GM06990 (cell line): Measurements from ENCODE around the gene VPS11.
"Not testable (repeated sequence)": the region's sequence is repeated elsewhere in the genome, so short reads cannot be mapped to it uniquely, and the experiment has no call there.

Source experiments
- DNase-seq: peaks from one replicate; pipeline ENCODE4 v3.0.0-alpha.2; 2011; ENCODE audit not compliant: insufficient read length; ENCODE audit errors: extremely low read depth
- H3K27me3 ChIP-seq: replicated peaks from 2 replicates; pipeline ENCODE4 v1.6.0; 2011; ENCODE audit warnings: low read length; ENCODE audit not compliant: control insufficient read depth, insufficient read depth
- H3K36me3 ChIP-seq: 2 replicates; pipeline ENCODE4 v1.5.1; 2011; ENCODE audit warnings: low read length; ENCODE audit not compliant: control insufficient read depth, insufficient read depth
- H3K4me3 ChIP-seq: replicated peaks from 2 replicates; pipeline ENCODE4 v1.5.1; 2011; ENCODE audit warnings: low read depth, mild to moderate bottlenecking, control low read depth, low read length
- TF ChIP-seq, protein P1 (sequence below): IDR thresholded peaks from 2 replicates; pipeline ENCODE4 v1.5.1; 2011; ENCODE audit warnings: low read length, control low read depth, mild to moderate bottlenecking, inconsistent platforms; ENCODE audit not compliant: insufficient read depth, poor library complexity, severe bottlenecking

Gene VPS11

DNA sequence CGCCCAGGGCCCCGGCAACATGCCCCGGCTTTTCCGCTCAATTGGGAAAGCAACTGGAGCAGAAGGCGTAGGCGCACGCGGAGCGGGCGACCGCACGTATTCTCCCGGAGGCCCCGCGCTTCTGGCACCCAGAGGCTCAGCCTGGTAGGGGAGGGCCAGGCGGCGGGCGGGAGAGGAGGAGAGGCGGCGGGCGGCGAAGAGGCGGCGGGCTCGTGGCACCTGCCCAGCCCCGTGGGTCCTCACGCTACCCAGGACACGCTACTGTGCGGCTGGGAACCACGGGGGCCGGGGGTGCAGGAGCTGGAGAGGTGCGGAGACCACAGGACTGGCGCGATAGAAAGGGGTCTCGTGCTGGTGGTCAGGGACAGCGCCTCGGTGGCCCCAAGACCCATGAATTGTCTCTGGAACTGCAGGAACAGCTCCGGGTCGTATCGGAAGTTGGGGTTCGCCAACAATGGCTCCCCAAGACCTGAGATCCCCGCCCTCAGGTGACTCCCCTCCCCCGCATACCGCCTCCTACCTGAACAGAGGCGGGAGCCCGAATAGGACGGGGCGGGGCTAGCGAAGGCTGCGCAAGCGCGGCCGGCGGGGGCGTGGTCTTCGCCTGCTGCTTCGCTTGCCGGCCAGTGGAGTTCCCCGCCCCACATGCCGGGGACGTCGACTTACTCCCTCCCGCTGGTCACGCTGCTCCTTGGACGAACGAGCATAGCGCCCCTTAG, 37.1 kb upstream of the VPS11 start, which contains the start of gene SLC37A4:
SLC37A4 (minus strand) TSS at position 549 of the 719 bp plus-strand sequence.
- peak within 1 kb of the TSS; percentile 94 for H3K4me3 ChIP-seq
- TF ChIP-seq, protein P1, sequence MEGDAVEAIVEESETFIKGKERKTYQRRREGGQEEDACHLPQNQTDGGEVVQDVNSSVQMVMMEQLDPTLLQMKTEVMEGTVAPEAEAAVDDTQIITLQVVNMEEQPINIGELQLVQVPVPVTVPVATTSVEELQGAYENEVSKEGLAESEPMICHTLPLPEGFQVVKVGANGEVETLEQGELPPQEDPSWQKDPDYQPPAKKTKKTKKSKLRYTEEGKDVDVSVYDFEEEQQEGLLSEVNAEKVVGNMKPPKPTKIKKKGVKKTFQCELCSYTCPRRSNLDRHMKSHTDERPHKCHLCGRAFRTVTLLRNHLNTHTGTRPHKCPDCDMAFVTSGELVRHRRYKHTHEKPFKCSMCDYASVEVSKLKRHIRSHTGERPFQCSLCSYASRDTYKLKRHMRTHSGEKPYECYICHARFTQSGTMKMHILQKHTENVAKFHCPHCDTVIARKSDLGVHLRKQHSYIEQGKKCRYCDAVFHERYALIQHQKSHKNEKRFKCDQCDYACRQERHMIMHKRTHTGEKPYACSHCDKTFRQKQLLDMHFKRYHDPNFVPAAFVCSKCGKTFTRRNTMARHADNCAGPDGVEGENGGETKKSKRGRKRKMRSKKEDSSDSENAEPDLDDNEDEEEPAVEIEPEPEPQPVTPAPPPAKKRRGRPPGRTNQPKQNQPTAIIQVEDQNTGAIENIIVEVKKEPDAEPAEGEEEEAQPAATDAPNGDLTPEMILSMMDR, result peak; percentile 93
- peak; percentile 99 for DNase-seq
- peaks cover 6% of the 10 kb centered on the region for H3K36me3 ChIP-seq
- no peaks in the 10 kb centered on the region for H3K27me3 ChIP-seq

DNA sequence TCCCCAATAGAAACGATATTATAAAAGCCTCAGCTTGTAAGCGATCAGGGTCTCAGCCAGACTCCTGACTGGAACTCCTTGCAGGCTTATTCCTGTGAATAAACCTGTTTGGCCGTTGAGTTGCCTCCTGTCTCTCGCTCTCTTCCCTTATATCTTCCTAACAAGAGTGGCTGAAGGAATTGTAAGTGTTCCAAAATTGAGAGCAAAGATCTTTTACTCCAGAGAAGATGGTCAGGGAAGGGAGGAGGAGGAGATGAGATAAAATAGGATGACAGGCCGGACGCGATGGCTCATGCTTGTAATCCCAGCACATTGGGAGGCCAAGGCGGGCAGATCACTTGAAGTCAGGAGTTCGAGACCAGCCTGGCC, 35.7 kb upstream of the VPS11 start:
- TF ChIP-seq, protein P1, result no peak
- DNase-seq, result no peak
- no peak overlapping the region for H3K4me3 ChIP-seq

DNA sequence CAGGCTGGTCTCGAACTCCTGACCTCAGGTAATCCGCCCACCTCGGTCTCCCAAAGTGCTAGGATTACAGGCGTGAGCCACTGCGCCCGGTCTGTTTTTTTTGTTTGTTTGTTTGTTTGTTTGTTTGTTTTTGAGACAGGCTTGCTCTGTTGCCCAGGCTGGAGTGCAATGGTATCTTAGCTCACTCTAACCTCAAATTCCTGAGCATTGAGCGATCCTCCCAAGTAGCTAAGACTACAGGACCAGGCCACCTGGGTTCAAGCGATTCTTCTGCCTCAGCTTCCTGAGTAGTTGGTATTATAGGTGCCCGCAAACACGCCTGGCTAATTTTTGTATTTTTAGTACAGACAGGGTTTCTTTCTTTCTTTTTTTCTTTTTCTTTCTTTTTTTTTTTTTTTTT, 34.2 kb upstream of the VPS11 start:
- not testable (repeated sequence) for H3K4me3 ChIP-seq, H3K36me3 ChIP-seq, DNase-seq

More for the DNA sequence above, 35.7 kb upstream of the VPS11 start:
- Histone ChIP-seq H3K27me3 (no peaks in the 10 kb centered on the region), H3K36me3 (0 out of 2 replicates have a peak, but pooled peaks cover 2% of the 10 kb centered on the region)

DNA sequence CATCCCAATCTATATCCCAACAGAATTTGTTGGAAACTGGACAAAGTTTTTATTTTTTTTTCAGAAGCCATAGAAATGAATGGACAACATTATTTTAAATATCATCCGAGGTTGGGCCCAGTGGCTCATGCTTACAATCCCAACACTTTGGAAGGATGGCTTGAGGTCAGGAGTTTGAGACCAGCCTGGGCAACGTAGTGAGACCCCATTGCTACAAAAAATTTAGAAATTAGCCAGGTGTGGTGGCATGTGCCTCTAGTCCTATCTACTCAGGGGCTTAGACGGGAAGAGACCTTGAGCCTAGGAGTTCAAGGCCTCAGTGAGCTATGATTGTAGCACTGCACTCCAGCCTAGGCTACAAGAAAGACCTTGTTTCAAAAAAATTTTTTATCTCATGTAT, 32.8 kb upstream of the VPS11 start:
- TF ChIP-seq, protein P1, result no peak
- H3K36me3 ChIP-seq, result no peaks in the 10 kb centered on the region

More for the DNA sequence above, 34.2 kb upstream of the VPS11 start:
- not testable (repeated sequence) for H3K27me3 ChIP-seq

DNA sequence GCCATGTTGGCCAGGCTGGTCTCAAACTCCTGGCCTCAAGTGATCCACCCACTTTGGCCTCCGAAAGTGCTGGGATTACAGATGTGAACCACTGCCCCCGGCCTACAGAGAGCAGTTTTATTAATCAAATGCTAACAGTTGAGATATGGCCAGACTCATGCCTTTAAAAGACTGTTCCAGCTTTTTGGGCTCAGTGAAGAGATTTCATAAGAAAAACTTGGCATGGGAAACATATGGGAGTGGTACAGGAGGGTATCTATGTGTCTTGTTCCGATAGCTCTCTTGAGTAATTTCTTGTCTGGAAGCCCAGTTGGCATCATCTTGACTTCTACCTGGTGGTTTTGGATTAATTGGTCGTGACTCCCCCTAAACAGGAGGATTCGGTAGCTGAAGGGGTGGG, 28.7 kb upstream of the VPS11 start:
- Histone ChIP-seq H3K27me3 (no peaks in the 10 kb centered on the region), H3K36me3 (no peaks in the 10 kb centered on the region), H3K4me3 (no peak overlapping the region)
- DNase-seq, result no peak
- TF ChIP-seq, protein P1, result no peak

More for the DNA sequence above, 32.8 kb upstream of the VPS11 start:
- Histone ChIP-seq H3K4me3 (no peak overlapping the region), H3K27me3 (no peaks in the 10 kb centered on the region)
- no peak for DNase-seq

DNA sequence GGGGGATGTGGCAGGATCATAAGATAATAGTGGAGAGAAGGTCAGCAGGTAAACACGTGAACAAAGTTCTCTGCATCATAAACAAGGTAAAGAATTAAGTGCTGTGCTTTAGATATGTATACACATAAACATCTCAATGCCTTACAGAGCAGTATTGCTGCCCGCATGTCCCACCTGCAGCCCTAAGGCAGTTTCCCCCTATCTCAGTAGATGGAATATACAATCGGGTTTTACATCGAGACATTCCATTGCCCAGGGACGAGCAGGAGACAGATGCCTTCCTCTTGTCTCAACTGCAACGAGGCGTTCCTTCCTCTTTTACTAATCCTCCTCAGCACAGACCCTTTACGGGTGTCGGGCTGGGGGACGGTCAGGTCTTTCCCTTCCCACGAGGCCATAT, 28.1 kb upstream of the VPS11 start:
- DNase-seq, H3K36me3 ChIP-seq, H3K4me3 ChIP-seq, H3K27me3 ChIP-seq: not testable (repeated sequence)
